HEK293 (cell line): ENCODE data around the gene FTO.

Experiments used
- ZNF10 ChIP-seq: fragments of 450-650 bp; formaldehyde crosslinking; IDR thresholded peaks from 2 replicates; pipeline ENCODE4 v1.5.1; 2017; ENCODE audit warnings: missing biosample characterization, missing genetic modification characterization
- ZNF169 ChIP-seq: fragments of 450-650 bp; formaldehyde crosslinking; IDR thresholded peaks from 2 replicates; pipeline ENCODE4 v1.5.1; 2016; ENCODE audit warnings: missing biosample characterization, missing genetic modification characterization
- TF ChIP-seq, protein P1 (sequence below): fragments of 450-650 bp; formaldehyde crosslinking; IDR thresholded peaks from 2 replicates; pipeline ENCODE4 v1.5.1; 2016; ENCODE audit warnings: missing biosample characterization, missing genetic modification characterization

- TF ChIP-seq ZNF169 (tag by site-specific recombination) = no peak
- TF ChIP-seq, protein P1, sequence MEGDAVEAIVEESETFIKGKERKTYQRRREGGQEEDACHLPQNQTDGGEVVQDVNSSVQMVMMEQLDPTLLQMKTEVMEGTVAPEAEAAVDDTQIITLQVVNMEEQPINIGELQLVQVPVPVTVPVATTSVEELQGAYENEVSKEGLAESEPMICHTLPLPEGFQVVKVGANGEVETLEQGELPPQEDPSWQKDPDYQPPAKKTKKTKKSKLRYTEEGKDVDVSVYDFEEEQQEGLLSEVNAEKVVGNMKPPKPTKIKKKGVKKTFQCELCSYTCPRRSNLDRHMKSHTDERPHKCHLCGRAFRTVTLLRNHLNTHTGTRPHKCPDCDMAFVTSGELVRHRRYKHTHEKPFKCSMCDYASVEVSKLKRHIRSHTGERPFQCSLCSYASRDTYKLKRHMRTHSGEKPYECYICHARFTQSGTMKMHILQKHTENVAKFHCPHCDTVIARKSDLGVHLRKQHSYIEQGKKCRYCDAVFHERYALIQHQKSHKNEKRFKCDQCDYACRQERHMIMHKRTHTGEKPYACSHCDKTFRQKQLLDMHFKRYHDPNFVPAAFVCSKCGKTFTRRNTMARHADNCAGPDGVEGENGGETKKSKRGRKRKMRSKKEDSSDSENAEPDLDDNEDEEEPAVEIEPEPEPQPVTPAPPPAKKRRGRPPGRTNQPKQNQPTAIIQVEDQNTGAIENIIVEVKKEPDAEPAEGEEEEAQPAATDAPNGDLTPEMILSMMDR (tag by site-specific recombination) = no peak
- TF ChIP-seq ZNF10 (tag by site-specific recombination) = no peak
Observed at GRCh38 chr16:53925107-53925410, 221.1 kb downstream of the FTO start.
